Osteoblast (primary cell): ENCODE data around the gene AGMO. TPM values are rescaled to one million over a fixed set of nuclear protein-coding genes. Genes with fewer than 3 reads are reported as not detected.

ENCODE experiments used
- DNase-seq: peaks from one replicate; pipeline ENCODE4 v3.0.0; 2011; ENCODE audit warnings: low spot score, mixed read lengths; ENCODE audit not compliant: insufficient read length; ENCODE audit errors: missing footprints
- H2AFZ ChIP-seq: 2 replicates; pipeline ENCODE4 v1.6.0; 2011; ENCODE audit warnings: mild to moderate bottlenecking, low read length
- H3K27ac ChIP-seq: 2 replicates; pipeline ENCODE4 v1.5.1; 2011; ENCODE audit warnings: mild to moderate bottlenecking, low read depth, low read length, moderate library complexity
- H3K27me3 ChIP-seq: 2 replicates; pipeline ENCODE4 v1.6.0; 2012; ENCODE audit warnings: mild to moderate bottlenecking, control low read depth, inconsistent platforms, low read length, moderate library complexity; ENCODE audit not compliant: insufficient read depth
- H3K36me3 ChIP-seq: 2 replicates; pipeline ENCODE4 v1.5.1; 2011; ENCODE audit warnings: mild to moderate bottlenecking, low read length, control low read depth, moderate library complexity; ENCODE audit not compliant: insufficient read depth
- H3K4me1 ChIP-seq: 2 replicates; pipeline ENCODE4 v1.5.1; 2011; ENCODE audit warnings: mild to moderate bottlenecking, low read length, control low read depth, moderate library complexity; ENCODE audit not compliant: insufficient read depth
- H3K4me2 ChIP-seq: 2 replicates; pipeline ENCODE4 v1.6.0; 2011; ENCODE audit warnings: mild to moderate bottlenecking, low read length; ENCODE audit not compliant: insufficient read depth
- H3K4me3 ChIP-seq: fragments of 200-600 bp; sonication (generic); 3 replicates; pipeline ENCODE4 v1.5.1; 2012; ENCODE audit warnings: mild to moderate bottlenecking, low read length, inconsistent platforms; ENCODE audit not compliant: insufficient read depth
- H3K79me2 ChIP-seq: 2 replicates; pipeline ENCODE4 v1.6.0; 2012; ENCODE audit warnings: mild to moderate bottlenecking, low read length, control low read depth, inconsistent platforms; ENCODE audit not compliant: insufficient read depth
- H3K9me3 ChIP-seq: 2 replicates; pipeline ENCODE4 v1.5.1; 2011; ENCODE audit warnings: low read depth, low read length, control low read depth
- H4K20me1 ChIP-seq: 2 replicates; pipeline ENCODE4 v1.6.0; 2012; ENCODE audit warnings: mild to moderate bottlenecking, low read length, control low read depth; ENCODE audit not compliant: insufficient read depth
- CTCF ChIP-seq: IDR thresholded peaks from 2 replicates; pipeline ENCODE4 v1.5.1; 2011; ENCODE audit warnings: mild to moderate bottlenecking, low read depth, low read length, moderate library complexity; ENCODE audit errors: extremely low read depth
- total RNA-seq: library from RNA; depleted of rRNA; stranded (reverse); fragments of >200 nt; gene quantifications from 2 replicates; pipeline ENCODE4 v1.2.3, GENCODE V29; 2012

AGMO gene
- total RNA-seq, 1 donor: under 0.01 TPM

- Histone ChIP-seq H2AFZ (no peak overlapping the region), H3K4me3 (no peak overlapping the region), H3K79me2 (no peaks in the 10 kb centered on the region), H3K27me3 (no peaks in the 10 kb centered on the region), H3K4me1 (no peaks in the 10 kb centered on the region), H4K20me1 (no peaks in the 10 kb centered on the region), H3K36me3 (no peaks in the 10 kb centered on the region), H3K9me3 (no peaks in the 10 kb centered on the region), H3K27ac (no peak overlapping the region), H3K4me2 (no peak overlapping the region)
- no peak for DNase-seq
- TF ChIP-seq CTCF: no peak
These were observed 246.1 kb downstream of the AGMO start for GRCh38 chr7:15315678-15316077.

GRCh38 chr7:15314922-15315321 is 246.9 kb downstream of the AGMO start:
- no peak for DNase-seq
- Histone ChIP-seq H3K79me2 (no peaks in the 10 kb centered on the region), H3K4me2 (no peak overlapping the region), H3K27me3 (no peaks in the 10 kb centered on the region), H3K36me3 (no peaks in the 10 kb centered on the region), H3K27ac (no peak overlapping the region), H3K4me3 (no peak overlapping the region), H3K9me3 (no peaks in the 10 kb centered on the region), H3K4me1 (no peaks in the 10 kb centered on the region), H4K20me1 (no peaks in the 10 kb centered on the region), H2AFZ (no peak overlapping the region)
- no peak for TF ChIP-seq CTCF

DNA sequence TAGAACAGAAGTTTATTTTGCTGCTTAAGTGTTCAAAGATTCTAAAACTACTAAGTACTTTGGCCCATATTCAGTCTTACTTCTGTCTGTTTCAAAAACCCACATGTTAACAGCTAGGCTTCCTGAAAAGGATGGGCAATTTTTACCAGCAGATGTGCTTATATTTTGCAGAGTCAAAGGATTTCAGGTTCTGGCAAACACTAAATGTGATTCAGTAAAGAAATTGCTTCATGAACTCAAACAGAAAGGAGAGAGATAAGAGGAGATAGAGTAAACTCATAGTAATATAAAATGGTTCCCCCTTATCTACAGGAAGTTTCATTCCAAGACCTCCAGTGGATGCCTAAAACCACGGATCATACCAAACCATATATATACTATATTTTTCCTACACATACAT is 248.5 kb downstream of the AGMO start:
- peak overlapping the region; percentile 60 for H2AFZ ChIP-seq

GRCh38 chr7:15309872-15310271 is 251.9 kb downstream of the AGMO start:
- TF ChIP-seq CTCF: no peak

More for the DNA sequence above, 248.5 kb downstream of the AGMO start:
- no peaks in the 10 kb centered on the region for H3K79me2 ChIP-seq
- no peaks in the 10 kb centered on the region for H3K9me3 ChIP-seq
- no peaks in the 10 kb centered on the region for H3K4me1 ChIP-seq
- H3K27ac ChIP-seq: no peak overlapping the region
- no peak overlapping the region for H3K4me3 ChIP-seq
- H3K4me2 ChIP-seq: no peak overlapping the region
- TF ChIP-seq CTCF: no peak
- no peaks in the 10 kb centered on the region for H3K36me3 ChIP-seq
- no peaks in the 10 kb centered on the region for H3K27me3 ChIP-seq
- no peaks in the 10 kb centered on the region for H4K20me1 ChIP-seq
- no peak for DNase-seq

More at GRCh38 chr7:15309872-15310271, 251.9 kb downstream of the AGMO start:
- H3K27ac ChIP-seq: no peak overlapping the region
- DNase-seq: peak; percentile 10
- H3K4me3 ChIP-seq: no peak overlapping the region
- H3K9me3 ChIP-seq: no peaks in the 10 kb centered on the region
- no peak overlapping the region for H2AFZ ChIP-seq
- H4K20me1 ChIP-seq: no peaks in the 10 kb centered on the region
- no peak overlapping the region for H3K4me2 ChIP-seq
- H3K4me1 ChIP-seq: no peaks in the 10 kb centered on the region
- no peaks in the 10 kb centered on the region for H3K36me3 ChIP-seq
- no peaks in the 10 kb centered on the region for H3K27me3 ChIP-seq
- H3K79me2 ChIP-seq: no peaks in the 10 kb centered on the region
